GM21619 (cell line): ENCODE measurements around the gene ADAM20.
"Not testable (repeated sequence)": the region's sequence is repeated elsewhere in the genome, so short reads cannot be mapped to it uniquely, and the experiment has no call there.

Source experiments
- ATAC-seq: cut with Tn5 transposase; IDR thresholded peaks from one replicate; pipeline ENCODE4 v1.9.1; 2021; ENCODE audit not compliant: unreplicated experiment

Gene ADAM20

GRCh38 chr14:70534904-70535303, at the start of gene ADAM20:
ADAM20 (minus strand) TSS chr14:70535004; CDS start chr14:70524757, 10,247 bp downstream.
- no peak for ATAC-seq

GRCh38 chr14:70576891-70577290, 42.1 kb upstream of the ADAM20 start:
- no peak for ATAC-seq

GRCh38 chr14:70573050-70573449, 38.2 kb upstream of the ADAM20 start:
- ATAC-seq: no peak

- ATAC-seq: no peak
Measured at GRCh38 chr14:70571139-70571538, 36.3 kb upstream of the ADAM20 start.

GRCh38 chr14:70567791-70568190, 33.0 kb upstream of the ADAM20 start:
- ATAC-seq: no peak

- no peak for ATAC-seq
Measured at GRCh38 chr14:70563869-70564268, 29.1 kb upstream of the ADAM20 start.

- no peak for ATAC-seq
Measured at GRCh38 chr14:70563417-70563816, 28.6 kb upstream of the ADAM20 start.

GRCh38 chr14:70558356-70558755, 23.6 kb upstream of the ADAM20 start:
- no peak for ATAC-seq

GRCh38 chr14:70555890-70556289, 21.1 kb upstream of the ADAM20 start:
- no peak for ATAC-seq

- no peak for ATAC-seq
Measured at GRCh38 chr14:70538087-70538486, 3.3 kb upstream of the ADAM20 start.

- no peak for ATAC-seq
Measured at GRCh38 chr14:70536830-70537229, 2.0 kb upstream of the ADAM20 start.

- no peak for ATAC-seq
Measured at GRCh38 chr14:70530417-70530816, 4.4 kb downstream of the ADAM20 start.

GRCh38 chr14:70527501-70528105, 7.2 kb downstream of the ADAM20 start:
- ATAC-seq: no peak

- ATAC-seq: no peak
Measured at GRCh38 chr14:70525691-70526090, 9.1 kb downstream of the ADAM20 start.

- no peak for ATAC-seq
Measured at GRCh38 chr14:70515811-70516210, 19.0 kb downstream of the ADAM20 start.

GRCh38 chr14:70514168-70515069, 20.4 kb downstream of the ADAM20 start:
- no peak for ATAC-seq

GRCh38 chr14:70498191-70498590, 36.6 kb downstream of the ADAM20 start:
- no peak for ATAC-seq

GRCh38 chr14:70489579-70490200, 45.1 kb downstream of the ADAM20 start:
- ATAC-seq: no peak

- not testable (repeated sequence) for ATAC-seq
Measured at GRCh38 chr14:70477356-70478105, 57.3 kb downstream of the ADAM20 start.

- not testable (repeated sequence) for ATAC-seq
Measured at GRCh38 chr14:70475459-70475858, 59.3 kb downstream of the ADAM20 start.

GRCh38 chr14:70473825-70474224, 61.0 kb downstream of the ADAM20 start:
- ATAC-seq: no peak
